HepG2 (cell line): ENCODE results near the gene PLEKHD1. TPM values are rescaled to one million over a fixed set of nuclear protein-coding genes. Genes with fewer than 3 reads are reported as not detected.

Source experiments
- ATAC-seq: fragments of 200-7000 bp; cut with Tn5 transposase; 3 replicates; pipeline ENCODE4 v1.9.1; 2020; ENCODE audit warnings: mild to moderate bottlenecking, moderate library complexity
- BruUV-seq: library from RNA; stranded (reverse); fragments of 400-500 nt; replicated peaks from 2 replicates; lab custom pipeline; 2021; lab: Mats Ljungman, UMichigan
- CTCF ChIA-PET: fragments of 300-600 bp; formaldehyde crosslinking; extraction: SDS; loops from one replicate; lab custom pipeline; 2021; ENCODE audit warnings: low total read pairs, inconsistent platforms, low intra/inter-chr PET ratio; lab: Yijun Ruan, JAX
- POLR2A ChIA-PET: fragments of 350-600 bp; sonication (Branson Sonifier 250); formaldehyde crosslinking; loops from one replicate; lab custom pipeline; 2020; ENCODE audit warnings: antibody characterized with exemption, inconsistent platforms; lab: Yijun Ruan, JAX
- DNase-seq: peaks from one replicate; pipeline ENCODE4 v3.0.0-alpha.2; 2015; ENCODE audit warnings: low spot score
- FAIRE-seq: peaks from 3 replicates; lab custom pipeline; 2011; peaks lifted over from hg19 to GRCh38; lab: Jason Lieb, UNC
- H2AFZ ChIP-seq: one replicate; pipeline ENCODE4 v1.6.1; 2011; ENCODE audit warnings: low read length, inconsistent platforms
- H3K27ac ChIP-seq: fragments of 300-600 bp; 3 replicates; pipeline ENCODE4 v1.8.0; 2011; ENCODE audit warnings: mixed run types, mild to moderate bottlenecking, mixed read lengths, low read length, inconsistent platforms; ENCODE audit not compliant: insufficient read depth; ENCODE audit errors: extremely low read length
- H3K27me3 ChIP-seq, 2 experiments: fragments of 200-600 bp in 1 of 2; 2 replicates in 1 of 2; 3 replicates in 1 of 2; pipeline versions ENCODE4 v1.6.0 to v1.8.0; 2011; ENCODE audit warnings: low read length in 2 of 2, mild to moderate bottlenecking in 2 of 2, moderate library complexity in 2 of 2, inconsistent platforms in 1 of 2; ENCODE audit not compliant: insufficient read depth in 2 of 2, control insufficient read depth in 1 of 2
- H3K36me3 ChIP-seq, 2 experiments: fragments of 200-600 bp in 1 of 2; replicated peaks in 1 of 2; 2 replicates in 1 of 2; 3 replicates in 1 of 2; pipeline versions ENCODE4 v1.5.1 to v1.8.0; 2011; ENCODE audit warnings: low read length in 2 of 2, inconsistent platforms in 1 of 2; ENCODE audit not compliant: insufficient read depth in 2 of 2, control insufficient read depth in 1 of 2
- H3K4me1 ChIP-seq: 2 replicates; pipeline ENCODE4 v1.5.1; 2012; ENCODE audit warnings: low read length, inconsistent platforms; ENCODE audit not compliant: insufficient read depth
- H3K4me2 ChIP-seq: 2 replicates; pipeline ENCODE4 v1.6.0; 2011; ENCODE audit warnings: low read depth, low read length, inconsistent platforms
- H3K4me3 ChIP-seq, 3 experiments: fragments of 200-600 bp in 1 of 3; sonication (generic), shearing (Covaris generic) in 1 of 3; replicated peaks in 1 of 3; 2 replicates each; pipeline ENCODE4 v1.5.1; 2011 to 2016; ENCODE audit warnings: low read length in 3 of 3, inconsistent platforms in 2 of 3, low read depth in 2 of 3, mild to moderate bottlenecking in 2 of 3, control low read depth in 1 of 3, mixed read lengths in 1 of 3; ENCODE audit not compliant: insufficient read depth in 1 of 3
- H3K79me2 ChIP-seq: one replicate; pipeline ENCODE4 v1.6.1; 2011; ENCODE audit warnings: low read length, inconsistent platforms; ENCODE audit not compliant: insufficient read depth
- H3K9ac ChIP-seq: 2 replicates; pipeline ENCODE4 v1.6.0; 2011; ENCODE audit warnings: mild to moderate bottlenecking, low read depth, low read length, inconsistent platforms; ENCODE audit not compliant: insufficient read depth
- H3K9me3 ChIP-seq: 2 replicates; pipeline ENCODE4 v1.5.1; 2012; ENCODE audit warnings: mild to moderate bottlenecking, low read length
- H4K20me1 ChIP-seq: 2 replicates; pipeline ENCODE4 v1.6.0; 2011; ENCODE audit warnings: inconsistent platforms, mild to moderate bottlenecking, low read length, moderate library complexity; ENCODE audit not compliant: insufficient read depth
- ATF2 ChIP-seq: sonication (generic); formaldehyde crosslinking; IDR thresholded peaks from 2 replicates; pipeline ENCODE4 v1.4.0; 2020; ENCODE audit warnings: missing genetic modification reagents
- CSRNP1 ChIP-seq: sonication (generic); formaldehyde crosslinking; IDR thresholded peaks from 2 replicates; pipeline ENCODE4 v1.8.1; 2023; ENCODE audit warnings: mild to moderate bottlenecking, missing genetic modification reagents
- HDAC6 ChIP-seq: fragments of 200-600 bp; sonication (generic); IDR thresholded peaks from 2 replicates; pipeline ENCODE4 v1.7.0; 2017; ENCODE audit warnings: mild to moderate bottlenecking, antibody characterized with exemption, low read length, low read depth
- HNF4G ChIP-seq, 2 experiments: sonication (generic) in 1 of 2; formaldehyde crosslinking in 1 of 2; IDR thresholded peaks; 2 replicates each; pipeline versions ENCODE4 v1.4.0 to v1.6.1; 2011 to 2020; ENCODE audit warnings: borderline replicate concordance in 2 of 2, low read depth in 2 of 2, mild to moderate bottlenecking in 2 of 2, low read length in 1 of 2, missing genetic modification reagents in 1 of 2, moderate library complexity in 1 of 2
- IRF2 ChIP-seq: IDR thresholded peaks from 2 replicates; pipeline ENCODE4 v1.6.1; 2018; ENCODE audit warnings: missing genetic modification reagents, missing compliant biosample characterization
- KDM5B ChIP-seq: sonication (generic); formaldehyde crosslinking; IDR thresholded peaks from 2 replicates; pipeline ENCODE4 v1.4.0; 2020; ENCODE audit warnings: missing genetic modification reagents, mild to moderate bottlenecking, borderline replicate concordance
- MAFK ChIP-seq, 2 experiments: IDR thresholded peaks in 1 of 2; conservative IDR thresholded peaks in 1 of 2; 2 replicates each; pipeline ENCODE4 v1.6.1; 2011; ENCODE audit warnings: improper control_type of control experiment in 2 of 2, low read length in 2 of 2
- PAF1 ChIP-seq: IDR thresholded peaks from 2 replicates; pipeline ENCODE4 v1.6.1; 2016; ENCODE audit warnings: missing genetic modification reagents, missing compliant biosample characterization
- PBX3 ChIP-seq: sonication (generic); formaldehyde crosslinking; IDR thresholded peaks from 2 replicates; pipeline ENCODE4 v1.8.1; 2023; ENCODE audit warnings: missing genetic modification reagents, inconsistent platforms, borderline replicate concordance
- SETDB1 ChIP-seq: sonication (generic); formaldehyde crosslinking; IDR thresholded peaks from 2 replicates; pipeline ENCODE4 v1.5.1; 2020; ENCODE audit warnings: missing genetic modification reagents, mild to moderate bottlenecking, borderline replicate concordance
- TSC22D2 ChIP-seq: sonication (generic); formaldehyde crosslinking; IDR thresholded peaks from 2 replicates; pipeline ENCODE4 v1.5.1; 2020; ENCODE audit warnings: missing genetic modification reagents, mild to moderate bottlenecking, borderline replicate concordance
- ZBTB3 ChIP-seq: sonication (generic); formaldehyde crosslinking; IDR thresholded peaks from 2 replicates; pipeline ENCODE4 v1.4.0; 2020; ENCODE audit warnings: low read depth, mild to moderate bottlenecking, moderate library complexity, missing genetic modification reagents, borderline replicate concordance
- ZFAT ChIP-seq: sonication (generic); formaldehyde crosslinking; conservative IDR thresholded peaks from 2 replicates; pipeline ENCODE4 v1.8.1; 2023; ENCODE audit warnings: missing genetic modification reagents, inconsistent platforms
- ZNF354B ChIP-seq: sonication (generic); formaldehyde crosslinking; IDR thresholded peaks from 2 replicates; pipeline ENCODE4 v1.8.0; 2022; ENCODE audit warnings: mild to moderate bottlenecking, missing genetic modification reagents
- ZNF772 ChIP-seq: sonication (generic); formaldehyde crosslinking; IDR thresholded peaks from 2 replicates; pipeline ENCODE4 v1.5.0; 2020; ENCODE audit warnings: mild to moderate bottlenecking, missing genetic modification reagents
- WGBS: methylation state at CpG from one replicate; pipeline ENCODE4 v1.1.6; 2017; ENCODE audit warnings: low lambda C conversion rate; 5-methylcytosine and 5-hydroxymethylcytosine counted together
- in situ Hi-C: cut with HindIII; loops from 2 replicates; pipeline ENCODE4 v1.10.0; 2017; ENCODE audit warnings: low pct_unique_long_range_greater_than_20kb; ENCODE audit not compliant: extremely low pct_ligation_motif_present
- intact Hi-C: fragments of 100-400 bp; cut with micrococcal nuclease; formaldehyde crosslinking; loops from one replicate; pipeline ENCODE4 v1.10.0; 2022; ENCODE audit not compliant: unreplicated experiment
- polyA plus RNA-seq, 8 experiments: library from polyadenylated mRNA; depleted of rRNA in 3 of 8; stranded (reverse) in 7 of 8; unstranded in 1 of 8; fragments of >200 nt; fragmentation: Illumina TruSeq in 4 of 8; extraction: Trizol in 4 of 8; gene quantifications; 2 replicates each; pipeline versions ENCODE4 v1.2.1 to v1.2.3, GENCODE V29; 2011 to 2016; ENCODE audit warnings: low read depth in 4 of 8, missing spikeins in 1 of 8, mixed read lengths in 1 of 8; ENCODE audit not compliant: insufficient read depth in 1 of 8
- total RNA-seq, 5 experiments: library from RNA; depleted of rRNA; stranded (reverse); fragments of >200 nt; fragmentation: Illumina TruSeq; extraction: Trizol; gene quantifications; 2 replicates each; pipeline ENCODE4 v1.2.3, GENCODE V29; 2016; ENCODE audit warnings: low read depth in 1 of 5

The PLEKHD1 gene
- total and polyA plus RNA-seq, 2 of the 13 experiments (the other 11 are each of a cell fraction or from before 2014, with no cell fraction given) = 0.01 TPM; not detected in 1

- no peak for ATAC-seq
- WGBS = no CpG with 5 or more reads among the region's 4 CpGs
- no peak for TF ChIP-seq PBX3
- TF ChIP-seq TSC22D2 = no peak
- TF ChIP-seq HNF4G (IDR thresholded peaks at IDR 0.05; ENCODE audit: borderline replicate concordance, low read depth, low read length) = no peak
- TF ChIP-seq HNF4G (CRISPR knock-in tag; IDR thresholded peaks at IDR 0.05; ENCODE audit: borderline replicate concordance, low read depth) = no peak
- TF ChIP-seq ZFAT (CRISPR knock-in tag) = no peak
- TF ChIP-seq SETDB1 (CRISPR knock-in tag) = no peak
- H3K79me2 ChIP-seq = no peaks in the 10 kb centered on the region
- intact Hi-C loops (no loop called here), in situ Hi-C loops (no loop called here)
- FAIRE-seq = no peak
- H3K4me1 ChIP-seq = no peaks in the 10 kb centered on the region
- ChIA-PET CTCF (no interaction called here), POLR2A (no interaction called here)
- H3K4me3 ChIP-seq = no peak overlapping the region
- H3K4me2 ChIP-seq = no peak overlapping the region
- no peaks in the 10 kb centered on the region for H3K36me3 ChIP-seq
- H2AFZ ChIP-seq = no peak overlapping the region
- DNase-seq = no peak
- no peak overlapping the region for H3K9ac ChIP-seq
- BruUV-seq = no TSS peak
- H3K9me3 ChIP-seq = no peaks in the 10 kb centered on the region
- H3K27ac ChIP-seq = no peak overlapping the region
- peaks cover 1 to 18% of the 10 kb centered on the region in 2 experiments; a peak in 4 of 5 replicates for H3K27me3 ChIP-seq
- no peaks in the 10 kb centered on the region for H4K20me1 ChIP-seq
Observed at GRCh38 chr14:69554500-69554899, 70.0 kb downstream of the PLEKHD1 start.

GRCh38 chr14:69558774-69559173, 74.2 kb downstream of the PLEKHD1 start:
- ChIA-PET POLR2A (no interaction called here), CTCF (no interaction called here)
- H3K79me2 ChIP-seq = no peaks in the 10 kb centered on the region
- no peak for ATAC-seq
- no peak overlapping the region for H3K4me3 ChIP-seq
- no TSS peak for BruUV-seq
- H3K27me3 ChIP-seq = peaks cover 0 to 46% of the 10 kb centered on the region in 2 experiments
- DNase-seq = no peak
- H2AFZ ChIP-seq = no peak overlapping the region
- no peaks in the 10 kb centered on the region for H3K9me3 ChIP-seq
- no peak overlapping the region for H3K9ac ChIP-seq
- H3K27ac ChIP-seq = no peak overlapping the region
- no peak overlapping the region for H3K4me2 ChIP-seq
- no peaks in the 10 kb centered on the region for H4K20me1 ChIP-seq
- in situ Hi-C loops = no loop called here
- H3K36me3 ChIP-seq = no peaks in the 10 kb centered on the region
- intact Hi-C loops = no loop called here
- H3K4me1 ChIP-seq = no peaks in the 10 kb centered on the region
- FAIRE-seq = no peak
- WGBS = 75% methylated on average over 4 of the region's 4 CpGs
- TF ChIP-seq ZNF772 (CRISPR knock-in tag) = no peak
- no peak for TF ChIP-seq PAF1 (CRISPR knock-in tag)
- TF ChIP-seq IRF2 = no peak
- TF ChIP-seq ZNF354B (CRISPR knock-in tag) = no peak
- TF ChIP-seq KDM5B (CRISPR knock-in tag) = no peak
- TF ChIP-seq MAFK (conservative IDR thresholded peaks at IDR 0.05 in 1 of 2, IDR thresholded peaks at IDR 0.05 in 1 of 2; ENCODE audit: low read length in 2 of 2) = no peak
- TF ChIP-seq HDAC6 = no peak
- no peak for TF ChIP-seq ZBTB3 (CRISPR knock-in tag)
- TF ChIP-seq CSRNP1 (CRISPR knock-in tag) = no peak
- no peak for TF ChIP-seq ATF2 (CRISPR knock-in tag)
